Testis (tissue), 3 donors: Measurements from ENCODE around the gene UNC119. TPM values are rescaled to one million over a fixed set of nuclear protein-coding genes. Genes with fewer than 3 reads are reported as not detected.

Experiments
- DNase-seq: peaks from one replicate; pipeline ENCODE4 v3.0.0-alpha.2; 2019
- H3K27ac ChIP-seq, 2 donors: fragments of 200-600 bp; sonication (generic); one replicate each; pipeline ENCODE4 v1.5.1; 2019
- H3K27me3 ChIP-seq: fragments of 200-600 bp; sonication (generic); one replicate; pipeline ENCODE4 v1.5.1; 2019
- H3K36me3 ChIP-seq: fragments of 200-600 bp; sonication (generic); one replicate; pipeline ENCODE4 v1.5.1; 2017; ENCODE audit warnings: low read depth; ENCODE audit errors: missing control alignments
- H3K4me1 ChIP-seq: fragments of 200-600 bp; sonication (generic); one replicate; pipeline ENCODE4 v1.5.1; 2019
- H3K4me3 ChIP-seq, 2 donors: fragments of 200-600 bp; sonication (generic); one replicate each; pipeline ENCODE4 v1.5.1; 2017 to 2019
- H3K9me3 ChIP-seq: fragments of 200-600 bp; sonication (generic); one replicate; pipeline ENCODE4 v1.5.1; 2017
- CTCF ChIP-seq, 3 experiments: fragments of 450-650 bp in 2 of 3; fragments of 200-600 bp in 1 of 3; sonication (generic) in 1 of 3; IDR thresholded peaks; one replicate each; pipeline ENCODE4 v1.5.1; 2016 to 2019; ENCODE audit warnings: antibody characterized with exemption in 3 of 3, mild to moderate bottlenecking in 2 of 3, moderate library complexity in 1 of 3
- POLR2A ChIP-seq: fragments of 450-650 bp; IDR thresholded peaks from one replicate; pipeline ENCODE4 v1.6.1; 2017; ENCODE audit warnings: antibody characterized with exemption, mild to moderate bottlenecking, moderate library complexity
- WGBS, 2 donors: methylation state at CpG; one replicate each; pipeline ENCODE4 v1.1.5; 2018; 5-methylcytosine and 5-hydroxymethylcytosine counted together
- intact Hi-C: fragments of 100-400 bp; cut with DNase I; formaldehyde crosslinking; loops from one replicate; pipeline ENCODE4 v1.15.1; 2023; ENCODE audit warnings: low total_unique reads
- polyA plus RNA-seq: library from polyadenylated mRNA; stranded (reverse); fragments of 350-450 nt; fragmentation: Illumina TruSeq; extraction: RNeasy Lipid Tissue Mini Kit (QIAGEN cat#74804); gene quantifications from one replicate; pipeline ENCODE4 v1.2.3, GENCODE V29; 2014; ENCODE audit warnings: low read depth, low replicate concordance; ENCODE audit not compliant: insufficient read depth
- total RNA-seq, 2 donors: library from RNA; depleted of rRNA; stranded (reverse); fragments of >200 nt; gene quantifications; one replicate each; pipeline ENCODE4 v1.2.3, GENCODE V29; 2016

UNC119 gene
- total and polyA plus RNA-seq, 3 donors from 2014 or later, result 94.9 to 180 (median 175) TPM

- H3K36me3 ChIP-seq, result no peaks in the 10 kb centered on the region
- TF ChIP-seq POLR2A (no peak), CTCF (IDR thresholded peaks at IDR 0.05) (no peak)
- H3K27me3 ChIP-seq, result no peaks in the 10 kb centered on the region
- no peaks in the 10 kb centered on the region for H3K4me1 ChIP-seq
- intact Hi-C loops, result no loop called here
- 78% methylated on average over 5 to 9 of the region's 9 CpGs for WGBS, 2 donors
- H3K9me3 ChIP-seq, result no peaks in the 10 kb centered on the region
- no peak overlapping the region for H3K4me3 ChIP-seq
- no peak overlapping the region for H3K27ac ChIP-seq
- no peak for DNase-seq
Measured at GRCh38 chr17:28499684-28500357, 52.6 kb downstream of the UNC119 start.

- H3K9me3 ChIP-seq, result no peaks in the 10 kb centered on the region
- H3K27ac ChIP-seq, result no peak overlapping the region
- no peaks in the 10 kb centered on the region for H3K27me3 ChIP-seq
- H3K4me1 ChIP-seq, result no peaks in the 10 kb centered on the region
- DNase-seq, result no peak
- H3K4me3 ChIP-seq, result no peak overlapping the region
- no peak for TF ChIP-seq CTCF (IDR thresholded peaks at IDR 0.05)
- no peak for TF ChIP-seq POLR2A
- H3K36me3 ChIP-seq, result no peaks in the 10 kb centered on the region
- intact Hi-C loops, result no loop called here
- 90 to 100% methylated on average over 1 to 9 of the region's 9 CpGs for WGBS, 2 donors
Measured at GRCh38 chr17:28499364-28499664, 53.1 kb downstream of the UNC119 start.

- TF ChIP-seq POLR2A (no peak), CTCF (IDR thresholded peaks at IDR 0.05) (no peak)
- H3K9me3 ChIP-seq, result no peaks in the 10 kb centered on the region
Measured at GRCh38 chr17:28498652-28499363, 53.6 kb downstream of the UNC119 start.

GRCh38 chr17:28497931-28498330, 54.5 kb downstream of the UNC119 start:
- H3K27me3 ChIP-seq, result no peaks in the 10 kb centered on the region
- WGBS, 2 donors, result 53 to 68% methylated on average over 6 to 9 of the region's 9 CpGs
- no peak for TF ChIP-seq POLR2A
- no peak for TF ChIP-seq CTCF (IDR thresholded peaks at IDR 0.05)
- intact Hi-C loops, result no loop called here
- H3K9me3 ChIP-seq, result no peaks in the 10 kb centered on the region
- no peak for DNase-seq
- no peaks in the 10 kb centered on the region for H3K4me1 ChIP-seq
- no peak overlapping the region for H3K27ac ChIP-seq
- H3K4me3 ChIP-seq, result no peak overlapping the region
- no peaks in the 10 kb centered on the region for H3K36me3 ChIP-seq

More at GRCh38 chr17:28498652-28499363, 53.6 kb downstream of the UNC119 start:
- DNase-seq, result no peak
- intact Hi-C loops, result no loop called here
- H3K4me3 ChIP-seq, result no peak overlapping the region
- no peaks in the 10 kb centered on the region for H3K36me3 ChIP-seq
- H3K27ac ChIP-seq, result no peak overlapping the region
- no peaks in the 10 kb centered on the region for H3K4me1 ChIP-seq
- H3K27me3 ChIP-seq, result no peaks in the 10 kb centered on the region
- WGBS, 2 donors, result 63 to 71% methylated on average over 4 to 12 of the region's 12 CpGs

Other genes with a start within 250 kb of the UNC119 start
- 100 to 1,000 TPM; 118 to 139 TPM for gene TMEM97, start 233.4 kb downstream of the UNC119 start, total RNA-seq
- 108 TPM for gene TMEM97, start 233.4 kb downstream of the UNC119 start, polyA plus RNA-seq
- 10 to 100 TPM; 79.8 to 94.8 TPM for gene IFT20, start 217.2 kb downstream of the UNC119 start, total RNA-seq
- 104 TPM for gene IFT20, start 217.2 kb downstream of the UNC119 start, polyA plus RNA-seq
- gene TNFAIP1, start 216.9 kb downstream of the UNC119 start, total RNA-seq, result 10 to 100 TPM; 42.9 to 65.7 TPM
- gene TNFAIP1, start 216.9 kb downstream of the UNC119 start, polyA plus RNA-seq, result 41.8 TPM
- 100 to 1,000 TPM; 143 to 154 TPM for gene POLDIP2, start 195.1 kb downstream of the UNC119 start, total RNA-seq
- gene POLDIP2, start 195.1 kb downstream of the UNC119 start, polyA plus RNA-seq, result 139 TPM
- not detected for gene SEBOX, start 187.4 kb downstream of the UNC119 start, total RNA-seq
- not detected for gene SEBOX, start 187.4 kb downstream of the UNC119 start, polyA plus RNA-seq
- 10 to 100 TPM in 1 of 2 donors, 1 to 10 TPM in 1; 9.7 to 57.9 TPM for gene VTN, start 182.3 kb downstream of the UNC119 start, total RNA-seq
- 6.5 TPM for gene VTN, start 182.3 kb downstream of the UNC119 start, polyA plus RNA-seq
- 10 to 100 TPM; 18.6 to 19.9 TPM for gene SARM1, start 180.9 kb downstream of the UNC119 start, total RNA-seq
- 6.6 TPM for gene SARM1, start 180.9 kb downstream of the UNC119 start, polyA plus RNA-seq
- gene SLC46A1, start 146.4 kb downstream of the UNC119 start, total RNA-seq, result 10 to 100 TPM; 13.5 to 13.7 TPM
- gene SLC46A1, start 146.4 kb downstream of the UNC119 start, polyA plus RNA-seq, result 7.5 TPM
- gene SLC13A2, start 79.0 kb downstream of the UNC119 start, total RNA-seq, result under 1 TPM; 0.79 to 0.93 TPM
- gene SLC13A2, start 79.0 kb downstream of the UNC119 start, polyA plus RNA-seq, result 0.44 TPM
- gene FOXN1, start 46.3 kb downstream of the UNC119 start, total RNA-seq, result under 1 TPM; 0.24 to 0.50 TPM
- 0.69 TPM for gene FOXN1, start 46.3 kb downstream of the UNC119 start, polyA plus RNA-seq
- gene PIGS, start 18.9 kb upstream of the UNC119 start, total RNA-seq, result 100 to 1,000 TPM in 1 of 2 donors, 10 to 100 TPM in 1; 92.4 to 124 TPM
- 57.7 TPM for gene PIGS, start 18.9 kb upstream of the UNC119 start, polyA plus RNA-seq
- gene ALDOC, start 24.3 kb upstream of the UNC119 start, total RNA-seq, result 10 to 100 TPM; 30.7 to 65.8 TPM
- gene ALDOC, start 24.3 kb upstream of the UNC119 start, polyA plus RNA-seq, result 29.2 TPM
- 100 to 1,000 TPM in 1 of 2 donors, 10 to 100 TPM in 1; 79.4 to 116 TPM for gene SPAG5, start 46.4 kb upstream of the UNC119 start, total RNA-seq
- 232 TPM for gene SPAG5, start 46.4 kb upstream of the UNC119 start, polyA plus RNA-seq
- gene RSKR, start 61.6 kb upstream of the UNC119 start, total RNA-seq, result 10 to 100 TPM; 38.0 to 41.7 TPM
- gene RSKR, start 61.6 kb upstream of the UNC119 start, polyA plus RNA-seq, result 18.1 TPM
- 100 to 1,000 TPM; 128 to 147 TPM for gene BLTP2, start 92.5 kb upstream of the UNC119 start, total RNA-seq
- gene BLTP2, start 92.5 kb upstream of the UNC119 start, polyA plus RNA-seq, result 84.7 TPM
- gene SDF2, start 109.3 kb upstream of the UNC119 start, total RNA-seq, result 10 to 100 TPM; 59.7 to 65.0 TPM
- 64.6 TPM for gene SDF2, start 109.3 kb upstream of the UNC119 start, polyA plus RNA-seq
- gene SUPT6H, start 109.6 kb upstream of the UNC119 start, total RNA-seq, result 100 to 1,000 TPM; 121 to 129 TPM
- gene SUPT6H, start 109.6 kb upstream of the UNC119 start, polyA plus RNA-seq, result 64.8 TPM
- gene PROCA1, start 159.3 kb upstream of the UNC119 start, total RNA-seq, result 100 to 1,000 TPM in 1 of 2 donors, 10 to 100 TPM in 1; 90.2 to 322 TPM
- gene PROCA1, start 159.3 kb upstream of the UNC119 start, polyA plus RNA-seq, result 286 TPM
- gene RAB34, start 165.2 kb upstream of the UNC119 start, total RNA-seq, result 10 to 100 TPM; 30.4 to 47.3 TPM
- 42.1 TPM for gene RAB34, start 165.2 kb upstream of the UNC119 start, polyA plus RNA-seq
- 100 to 1,000 TPM; 200 to 343 TPM for gene RPL23A, start 167.4 kb upstream of the UNC119 start, total RNA-seq
- gene RPL23A, start 167.4 kb upstream of the UNC119 start, polyA plus RNA-seq, result 757 TPM
- gene TLCD1, start 173.6 kb upstream of the UNC119 start, total RNA-seq, result 1 to 10 TPM; 4.2 to 8.6 TPM
- gene TLCD1, start 173.6 kb upstream of the UNC119 start, polyA plus RNA-seq, result 18.0 TPM
- gene NEK8, start 176.2 kb upstream of the UNC119 start, total RNA-seq, result 10 to 100 TPM; 10.1 to 10.7 TPM
- gene NEK8, start 176.2 kb upstream of the UNC119 start, polyA plus RNA-seq, result 7.3 TPM
- gene TRAF4, start 191.4 kb upstream of the UNC119 start, total RNA-seq, result 10 to 100 TPM; 35.3 to 47.2 TPM
- gene TRAF4, start 191.4 kb upstream of the UNC119 start, polyA plus RNA-seq, result 33.1 TPM